H9 (cell line): ENCODE data around the gene HCCS. TPM values are rescaled to one million over a fixed set of nuclear protein-coding genes. Genes with fewer than 3 reads are reported as not detected.
"Not testable (repeated sequence)": the region's sequence is repeated elsewhere in the genome, so short reads cannot be mapped to it uniquely, and the experiment has no call there.

ENCODE experiments used
- DNase-seq: peaks from one replicate; pipeline ENCODE4 v3.0.0-alpha.2; 2017
- H2AFZ ChIP-seq: one replicate; pipeline ENCODE4 v1.6.1; 2013; ENCODE audit warnings: mild to moderate bottlenecking, low read length, control low read depth, moderate library complexity
- H2AK5ac ChIP-seq: 2 replicates; pipeline ENCODE4 v1.6.1; 2013; ENCODE audit warnings: low read length, control low read depth, mixed read lengths; ENCODE audit not compliant: insufficient read length
- H2BK120ac ChIP-seq: one replicate; pipeline ENCODE4 v1.6.1; 2013; ENCODE audit warnings: low read depth, mild to moderate bottlenecking, low read length, control low read depth, inconsistent platforms; ENCODE audit not compliant: poor library complexity, severe bottlenecking
- H2BK12ac ChIP-seq: 2 replicates; pipeline ENCODE4 v1.6.1; 2013; ENCODE audit warnings: low read length, control low read depth, mixed read lengths, low read depth; ENCODE audit not compliant: insufficient read length
- H2BK15ac ChIP-seq: 2 replicates; pipeline ENCODE4 v1.6.1; 2013; ENCODE audit warnings: low read depth, low read length, control low read depth
- H2BK20ac ChIP-seq: one replicate; pipeline ENCODE4 v1.6.1; 2013; ENCODE audit warnings: low read depth, mild to moderate bottlenecking, low read length, control low read depth, inconsistent platforms; ENCODE audit not compliant: poor library complexity, severe bottlenecking
- H2BK5ac ChIP-seq: 2 replicates; pipeline ENCODE4 v1.6.1; 2013; ENCODE audit warnings: low read length, control low read depth, mixed read lengths; ENCODE audit not compliant: insufficient read length
- H3K14ac ChIP-seq: 2 replicates; pipeline ENCODE4 v1.6.1; 2013; ENCODE audit warnings: low read length, control low read depth; ENCODE audit not compliant: insufficient read depth
- H3K18ac ChIP-seq: 2 replicates; pipeline ENCODE4 v1.6.1; 2013; ENCODE audit warnings: low read depth, mild to moderate bottlenecking, mixed read lengths, low read length, control low read depth; ENCODE audit not compliant: insufficient read length
- H3K23ac ChIP-seq: 2 replicates; pipeline ENCODE4 v1.6.1; 2013; ENCODE audit warnings: low read length, control low read depth, mixed read lengths, low read depth; ENCODE audit not compliant: insufficient read length
- H3K23me2 ChIP-seq: 2 replicates; pipeline ENCODE4 v1.6.1; 2013; ENCODE audit warnings: low read depth, mild to moderate bottlenecking, mixed read lengths, low read length, control low read depth; ENCODE audit not compliant: insufficient read length, poor library complexity, severe bottlenecking
- H3K27ac ChIP-seq: 2 replicates; pipeline ENCODE4 v1.5.1; 2013; ENCODE audit warnings: low read length, control low read depth, mixed read lengths, low read depth; ENCODE audit not compliant: insufficient read length
- H3K27me3 ChIP-seq: 2 replicates; pipeline ENCODE4 v1.6.1; 2013; ENCODE audit warnings: low read length, control low read depth, inconsistent platforms; ENCODE audit not compliant: insufficient read depth
- H3K4ac ChIP-seq: 2 replicates; pipeline ENCODE4 v1.6.1; 2013; ENCODE audit warnings: low read depth, mild to moderate bottlenecking, control low read depth, inconsistent platforms, low read length, moderate library complexity
- H3K4me1 ChIP-seq: 2 replicates; pipeline ENCODE4 v1.6.1; 2013; ENCODE audit warnings: low read length, control low read depth, inconsistent platforms; ENCODE audit not compliant: insufficient read depth
- H3K4me2 ChIP-seq: 2 replicates; pipeline ENCODE4 v1.6.1; 2013; ENCODE audit warnings: low read length, control low read depth, mixed read lengths; ENCODE audit not compliant: insufficient read length, insufficient read depth
- H3K56ac ChIP-seq: 2 replicates; pipeline ENCODE4 v1.6.1; 2013; ENCODE audit warnings: low read depth, mild to moderate bottlenecking, mixed read lengths, low read length, control low read depth; ENCODE audit not compliant: insufficient read length
- H3K79me1 ChIP-seq: 2 replicates; pipeline ENCODE4 v1.6.1; 2013; ENCODE audit warnings: low read depth, mild to moderate bottlenecking, moderate library complexity, low read length, control low read depth, inconsistent platforms; ENCODE audit not compliant: insufficient read depth, poor library complexity, severe bottlenecking
- H3K79me2 ChIP-seq: 2 replicates; pipeline ENCODE4 v1.6.1; 2013; ENCODE audit warnings: low read length, control low read depth, inconsistent platforms; ENCODE audit not compliant: insufficient read depth
- H3K9ac ChIP-seq: 2 replicates; pipeline ENCODE4 v1.6.1; 2013; ENCODE audit warnings: low read length, control low read depth, mixed read lengths; ENCODE audit not compliant: insufficient read length; ENCODE audit errors: extremely low read depth
- H3K9me3 ChIP-seq: one replicate; pipeline ENCODE4 v1.6.1; 2013; ENCODE audit warnings: low read depth, low read length, inconsistent platforms; ENCODE audit not compliant: control insufficient read depth
- H3T11ph ChIP-seq: one replicate; pipeline ENCODE4 v1.6.1; 2013; ENCODE audit warnings: mild to moderate bottlenecking, low read length, control low read depth, inconsistent platforms
- H4K20me1 ChIP-seq: one replicate; pipeline ENCODE4 v1.6.1; 2013; ENCODE audit not compliant: control insufficient read depth, insufficient read length, insufficient read depth
- H4K5ac ChIP-seq: 2 replicates; pipeline ENCODE4 v1.6.1; 2013; ENCODE audit warnings: low read depth, mild to moderate bottlenecking, mixed read lengths, low read length, control low read depth; ENCODE audit not compliant: insufficient read length
- H4K8ac ChIP-seq: replicated peaks from 2 replicates; pipeline ENCODE4 v1.6.1; 2013; ENCODE audit warnings: low read length, control low read depth, mixed read lengths, low read depth; ENCODE audit not compliant: insufficient read length
- H4K91ac ChIP-seq: 2 replicates; pipeline ENCODE4 v1.6.1; 2013; ENCODE audit warnings: low read depth, mild to moderate bottlenecking, moderate library complexity, mixed read lengths, low read length, control low read depth; ENCODE audit not compliant: insufficient read length
- H3K27ac Mint-ChIP-seq, 3 experiments: 2 replicates in 2 of 3; 3 replicates in 1 of 3; pipeline ENCODE4 v1.8.0; 2020 to 2021; ENCODE audit warnings: mixed read lengths in 3 of 3, mild to moderate bottlenecking in 1 of 3, moderate library complexity in 1 of 3
- H3K27me3 Mint-ChIP-seq: 2 replicates; pipeline ENCODE4 v1.8.0; 2021; ENCODE audit warnings: low read depth, mild to moderate bottlenecking, moderate library complexity, mixed read lengths
- H3K36me3 Mint-ChIP-seq, 3 experiments: 2 replicates in 2 of 3; 3 replicates in 1 of 3; pipeline ENCODE4 v1.8.0; 2020 to 2021; ENCODE audit warnings: low read depth in 3 of 3, mixed read lengths in 3 of 3; ENCODE audit not compliant: insufficient read depth in 1 of 3
- H3K4me1 Mint-ChIP-seq, 2 experiments: 2 replicates each; pipeline ENCODE4 v1.8.0; 2020; ENCODE audit warnings: mixed read lengths in 2 of 2
- H3K4me3 Mint-ChIP-seq, 2 experiments: 2 replicates in 1 of 2; 3 replicates in 1 of 2; pipeline ENCODE4 v1.8.0; 2020 to 2021; ENCODE audit warnings: mild to moderate bottlenecking in 2 of 2, mixed read lengths in 2 of 2, moderate library complexity in 1 of 2
- H3K9me3 Mint-ChIP-seq, 2 experiments: 2 replicates in 1 of 2; 3 replicates in 1 of 2; pipeline ENCODE4 v1.8.0; 2020; ENCODE audit warnings: mild to moderate bottlenecking in 2 of 2, mixed read lengths in 2 of 2, moderate library complexity in 1 of 2
- CTCF ChIP-seq: fragments of 200-600 bp; sonication (generic); conservative IDR thresholded peaks from 3 replicates; pipeline ENCODE4 v1.8.0; 2021; ENCODE audit warnings: antibody characterized with exemption, mild to moderate bottlenecking
- WGBS: extraction: QIAGEN DNeasy Blood & Tissue Kit; methylation state at CpG from one replicate; pipeline ENCODE4 v1.1.7; 2013; ENCODE audit warnings: missing lambda C conversion rate, low lambda C conversion rate, mixed read lengths; ENCODE audit not compliant: insufficient read length; ENCODE audit errors: extremely low coverage; 5-methylcytosine and 5-hydroxymethylcytosine counted together
- total RNA-seq: library from RNA; stranded (reverse); gene quantifications from 2 replicates; pipeline ENCODE4 v1.2.1, GENCODE V29; 2021

Gene HCCS
- total RNA-seq, 1 experiment from 2014 or later: 39.2 TPM

- Histone ChIP-seq H3K23ac (no peak overlapping the region), H3K27me3 (no peaks in the 10 kb centered on the region), H2BK15ac (no peak overlapping the region), H3K18ac (no peak overlapping the region), H2BK12ac (no peak overlapping the region), H4K20me1 (no peaks in the 10 kb centered on the region), H3K4me2 (no peak overlapping the region), H3K4ac (no peak overlapping the region), H3K79me2 (no peaks in the 10 kb centered on the region), H3K9ac (no peak overlapping the region), H3K9me3 (no peaks in the 10 kb centered on the region), H3K79me1 (no peaks in the 10 kb centered on the region), H3K4me1 (no peaks in the 10 kb centered on the region), H2BK5ac (no peak overlapping the region), H3K56ac (no peak overlapping the region), H2AK5ac (no peak overlapping the region), H3T11ph (no peak overlapping the region), H3K27ac (no peak overlapping the region), H2AFZ (no peak overlapping the region), H2BK20ac (no peak overlapping the region), H4K91ac (no peak overlapping the region), H4K8ac (no peak overlapping the region), H3K23me2 (no peaks in the 10 kb centered on the region), H3K14ac (no peak overlapping the region), H4K5ac (no peak overlapping the region), H2BK120ac (no peak overlapping the region)
- WGBS: no CpG with 5 or more reads among the region's 8 CpGs
- H3K4me1 Mint-ChIP-seq: no peaks in the 10 kb centered on the region
- DNase-seq: no peak
- TF ChIP-seq CTCF: no peak
- no peak overlapping the region for H3K4me3 Mint-ChIP-seq
- no peaks in the 10 kb centered on the region for H3K27me3 Mint-ChIP-seq
- peaks cover 27 to 86% (median 62%) of the 10 kb centered on the region in 3 experiments for H3K36me3 Mint-ChIP-seq
- peaks cover 54 to 61% of the 10 kb centered on the region in 2 experiments for H3K9me3 Mint-ChIP-seq
- no peak overlapping the region for H3K27ac Mint-ChIP-seq
Observed at GRCh38 chrX:11119313-11119943, 8.3 kb downstream of the HCCS start.

- WGBS: no CpG with 5 or more reads among the region's 6 CpGs
- not testable (repeated sequence) for H3K4me1 ChIP-seq, H2BK20ac ChIP-seq, H3T11ph ChIP-seq, H2AFZ ChIP-seq, H4K5ac ChIP-seq, H4K20me1 ChIP-seq, H3K27me3 Mint-ChIP-seq, H3K23me2 ChIP-seq, H3K9ac ChIP-seq, H2AK5ac ChIP-seq, H2BK12ac ChIP-seq, H3K23ac ChIP-seq, H2BK5ac ChIP-seq, H3K56ac ChIP-seq, H3K9me3 ChIP-seq, H3K79me2 ChIP-seq, H3K27ac Mint-ChIP-seq, H3K79me1 ChIP-seq, H2BK15ac ChIP-seq, H3K18ac ChIP-seq, H4K8ac ChIP-seq, H3K4me1 Mint-ChIP-seq, H3K27ac ChIP-seq, H2BK120ac ChIP-seq, H3K14ac ChIP-seq, H3K27me3 ChIP-seq, H3K4me3 Mint-ChIP-seq, H4K91ac ChIP-seq, H3K4ac ChIP-seq, DNase-seq, H3K4me2 ChIP-seq
- peaks cover 16 to 54% (median 35%) of the 10 kb centered on the region in 3 experiments for H3K36me3 Mint-ChIP-seq
- H3K9me3 Mint-ChIP-seq: peaks cover 60 to 62% of the 10 kb centered on the region in 2 experiments
Observed at GRCh38 chrX:11123087-11123486, 12.0 kb downstream of the HCCS start.
